H9 (cell line): ENCODE results near the gene EPHA3. TPM values are rescaled to one million over a fixed set of nuclear protein-coding genes. Genes with fewer than 3 reads are reported as not detected.

Experiments used
- DNase-seq: peaks from one replicate; pipeline ENCODE4 v3.0.0-alpha.2; 2017
- H2AFZ ChIP-seq: one replicate; pipeline ENCODE4 v1.6.1; 2013; ENCODE audit warnings: mild to moderate bottlenecking, low read length, control low read depth, moderate library complexity
- H2AK5ac ChIP-seq: 2 replicates; pipeline ENCODE4 v1.6.1; 2013; ENCODE audit warnings: low read length, control low read depth, mixed read lengths; ENCODE audit not compliant: insufficient read length
- H2BK120ac ChIP-seq: one replicate; pipeline ENCODE4 v1.6.1; 2013; ENCODE audit warnings: low read depth, mild to moderate bottlenecking, low read length, control low read depth, inconsistent platforms; ENCODE audit not compliant: poor library complexity, severe bottlenecking
- H2BK12ac ChIP-seq: 2 replicates; pipeline ENCODE4 v1.6.1; 2013; ENCODE audit warnings: low read length, control low read depth, mixed read lengths, low read depth; ENCODE audit not compliant: insufficient read length
- H2BK15ac ChIP-seq: 2 replicates; pipeline ENCODE4 v1.6.1; 2013; ENCODE audit warnings: low read depth, low read length, control low read depth
- H2BK20ac ChIP-seq: one replicate; pipeline ENCODE4 v1.6.1; 2013; ENCODE audit warnings: low read depth, mild to moderate bottlenecking, low read length, control low read depth, inconsistent platforms; ENCODE audit not compliant: poor library complexity, severe bottlenecking
- H2BK5ac ChIP-seq: 2 replicates; pipeline ENCODE4 v1.6.1; 2013; ENCODE audit warnings: low read length, control low read depth, mixed read lengths; ENCODE audit not compliant: insufficient read length
- H3K14ac ChIP-seq: 2 replicates; pipeline ENCODE4 v1.6.1; 2013; ENCODE audit warnings: low read length, control low read depth; ENCODE audit not compliant: insufficient read depth
- H3K18ac ChIP-seq: 2 replicates; pipeline ENCODE4 v1.6.1; 2013; ENCODE audit warnings: low read depth, mild to moderate bottlenecking, mixed read lengths, low read length, control low read depth; ENCODE audit not compliant: insufficient read length
- H3K23ac ChIP-seq: 2 replicates; pipeline ENCODE4 v1.6.1; 2013; ENCODE audit warnings: low read length, control low read depth, mixed read lengths, low read depth; ENCODE audit not compliant: insufficient read length
- H3K23me2 ChIP-seq: 2 replicates; pipeline ENCODE4 v1.6.1; 2013; ENCODE audit warnings: low read depth, mild to moderate bottlenecking, mixed read lengths, low read length, control low read depth; ENCODE audit not compliant: insufficient read length, poor library complexity, severe bottlenecking
- H3K27ac ChIP-seq: 2 replicates; pipeline ENCODE4 v1.5.1; 2013; ENCODE audit warnings: low read length, control low read depth, mixed read lengths, low read depth; ENCODE audit not compliant: insufficient read length
- H3K27me3 ChIP-seq: 2 replicates; pipeline ENCODE4 v1.6.1; 2013; ENCODE audit warnings: low read length, control low read depth, inconsistent platforms; ENCODE audit not compliant: insufficient read depth
- H3K4ac ChIP-seq: 2 replicates; pipeline ENCODE4 v1.6.1; 2013; ENCODE audit warnings: low read depth, mild to moderate bottlenecking, control low read depth, inconsistent platforms, low read length, moderate library complexity
- H3K4me1 ChIP-seq: 2 replicates; pipeline ENCODE4 v1.6.1; 2013; ENCODE audit warnings: low read length, control low read depth, inconsistent platforms; ENCODE audit not compliant: insufficient read depth
- H3K4me2 ChIP-seq: 2 replicates; pipeline ENCODE4 v1.6.1; 2013; ENCODE audit warnings: low read length, control low read depth, mixed read lengths; ENCODE audit not compliant: insufficient read length, insufficient read depth
- H3K56ac ChIP-seq: 2 replicates; pipeline ENCODE4 v1.6.1; 2013; ENCODE audit warnings: low read depth, mild to moderate bottlenecking, mixed read lengths, low read length, control low read depth; ENCODE audit not compliant: insufficient read length
- H3K79me1 ChIP-seq: 2 replicates; pipeline ENCODE4 v1.6.1; 2013; ENCODE audit warnings: low read depth, mild to moderate bottlenecking, moderate library complexity, low read length, control low read depth, inconsistent platforms; ENCODE audit not compliant: insufficient read depth, poor library complexity, severe bottlenecking
- H3K79me2 ChIP-seq: 2 replicates; pipeline ENCODE4 v1.6.1; 2013; ENCODE audit warnings: low read length, control low read depth, inconsistent platforms; ENCODE audit not compliant: insufficient read depth
- H3K9ac ChIP-seq: 2 replicates; pipeline ENCODE4 v1.6.1; 2013; ENCODE audit warnings: low read length, control low read depth, mixed read lengths; ENCODE audit not compliant: insufficient read length; ENCODE audit errors: extremely low read depth
- H3K9me3 ChIP-seq: one replicate; pipeline ENCODE4 v1.6.1; 2013; ENCODE audit warnings: low read depth, low read length, inconsistent platforms; ENCODE audit not compliant: control insufficient read depth
- H3T11ph ChIP-seq: one replicate; pipeline ENCODE4 v1.6.1; 2013; ENCODE audit warnings: mild to moderate bottlenecking, low read length, control low read depth, inconsistent platforms
- H4K20me1 ChIP-seq: one replicate; pipeline ENCODE4 v1.6.1; 2013; ENCODE audit not compliant: control insufficient read depth, insufficient read length, insufficient read depth
- H4K5ac ChIP-seq: 2 replicates; pipeline ENCODE4 v1.6.1; 2013; ENCODE audit warnings: low read depth, mild to moderate bottlenecking, mixed read lengths, low read length, control low read depth; ENCODE audit not compliant: insufficient read length
- H4K8ac ChIP-seq: replicated peaks from 2 replicates; pipeline ENCODE4 v1.6.1; 2013; ENCODE audit warnings: low read length, control low read depth, mixed read lengths, low read depth; ENCODE audit not compliant: insufficient read length
- H4K91ac ChIP-seq: 2 replicates; pipeline ENCODE4 v1.6.1; 2013; ENCODE audit warnings: low read depth, mild to moderate bottlenecking, moderate library complexity, mixed read lengths, low read length, control low read depth; ENCODE audit not compliant: insufficient read length
- H3K27ac Mint-ChIP-seq, 3 experiments: 2 replicates in 2 of 3; 3 replicates in 1 of 3; pipeline ENCODE4 v1.8.0; 2020 to 2021; ENCODE audit warnings: mixed read lengths in 3 of 3, mild to moderate bottlenecking in 1 of 3, moderate library complexity in 1 of 3
- H3K27me3 Mint-ChIP-seq: 2 replicates; pipeline ENCODE4 v1.8.0; 2021; ENCODE audit warnings: low read depth, mild to moderate bottlenecking, moderate library complexity, mixed read lengths
- H3K36me3 Mint-ChIP-seq, 3 experiments: 2 replicates in 2 of 3; 3 replicates in 1 of 3; pipeline ENCODE4 v1.8.0; 2020 to 2021; ENCODE audit warnings: low read depth in 3 of 3, mixed read lengths in 3 of 3; ENCODE audit not compliant: insufficient read depth in 1 of 3
- H3K4me1 Mint-ChIP-seq, 2 experiments: 2 replicates each; pipeline ENCODE4 v1.8.0; 2020; ENCODE audit warnings: mixed read lengths in 2 of 2
- H3K4me3 Mint-ChIP-seq, 2 experiments: 2 replicates in 1 of 2; 3 replicates in 1 of 2; pipeline ENCODE4 v1.8.0; 2020 to 2021; ENCODE audit warnings: mild to moderate bottlenecking in 2 of 2, mixed read lengths in 2 of 2, moderate library complexity in 1 of 2
- H3K9me3 Mint-ChIP-seq, 2 experiments: 2 replicates in 1 of 2; 3 replicates in 1 of 2; pipeline ENCODE4 v1.8.0; 2020; ENCODE audit warnings: mild to moderate bottlenecking in 2 of 2, mixed read lengths in 2 of 2, moderate library complexity in 1 of 2
- CTCF ChIP-seq: fragments of 200-600 bp; sonication (generic); conservative IDR thresholded peaks from 3 replicates; pipeline ENCODE4 v1.8.0; 2021; ENCODE audit warnings: antibody characterized with exemption, mild to moderate bottlenecking
- WGBS: extraction: QIAGEN DNeasy Blood & Tissue Kit; methylation state at CpG from one replicate; pipeline ENCODE4 v1.1.7; 2013; ENCODE audit warnings: missing lambda C conversion rate, low lambda C conversion rate, mixed read lengths; ENCODE audit not compliant: insufficient read length; ENCODE audit errors: extremely low coverage; 5-methylcytosine and 5-hydroxymethylcytosine counted together
- total RNA-seq: library from RNA; stranded (reverse); gene quantifications from 2 replicates; pipeline ENCODE4 v1.2.1, GENCODE V29; 2021

The EPHA3 gene
- total RNA-seq, 1 experiment from 2014 or later, result 0.66 TPM

DNA sequence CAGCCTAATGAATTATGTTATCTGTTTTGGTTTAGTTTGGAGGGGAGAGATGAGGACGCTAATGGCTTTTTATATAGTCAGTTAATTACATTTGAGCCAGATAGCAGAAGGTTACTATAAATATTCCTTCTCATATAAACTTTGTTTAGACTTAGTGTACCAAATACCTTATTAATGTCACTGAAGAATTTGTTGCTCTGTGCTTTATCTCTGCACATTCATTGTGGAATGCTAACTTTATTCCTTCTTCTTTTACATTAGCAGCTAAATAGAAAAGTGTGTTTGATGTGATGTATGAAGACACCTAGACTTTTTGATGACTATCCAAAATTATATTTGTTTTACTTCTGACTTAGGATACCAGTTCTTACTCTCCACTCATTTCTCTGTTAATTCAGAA lies 105.2 kb downstream of the EPHA3 start:
- no CpG with 5 or more reads among the region's 1 CpG for WGBS
- H2BK20ac ChIP-seq, result no peak overlapping the region
- Mint-ChIP-seq H3K27me3 (no peaks in the 10 kb centered on the region), H3K9me3 (no peaks in the 10 kb centered on the region), H3K4me3 (no peak overlapping the region), H3K36me3 (peaks cover 0 to 4% (median 0%) of the 10 kb centered on the region in 3 experiments; a peak in 1 of 7 replicates), H3K4me1 (no peaks in the 10 kb centered on the region), H3K27ac (no peak overlapping the region)
- H2BK120ac ChIP-seq, result no peak overlapping the region
- H3K18ac ChIP-seq, result no peak overlapping the region
- no peaks in the 10 kb centered on the region for H4K20me1 ChIP-seq
- no peaks in the 10 kb centered on the region for H3K23me2 ChIP-seq
- no peak overlapping the region for H3K9ac ChIP-seq
- no peak overlapping the region for H3K4me2 ChIP-seq
- no peak overlapping the region for H3K23ac ChIP-seq
- no peak overlapping the region for H3K4ac ChIP-seq
- no peak overlapping the region for H2AK5ac ChIP-seq
- H3K27me3 ChIP-seq, result no peaks in the 10 kb centered on the region
- DNase-seq, result no peak
- H3T11ph ChIP-seq, result no peak overlapping the region
- no peak overlapping the region for H2BK5ac ChIP-seq
- H3K79me2 ChIP-seq, result no peaks in the 10 kb centered on the region
- no peak overlapping the region for H3K27ac ChIP-seq
- no peak overlapping the region for H4K8ac ChIP-seq
- H4K5ac ChIP-seq, result no peak overlapping the region
- H2AFZ ChIP-seq, result no peak overlapping the region
- H2BK15ac ChIP-seq, result no peak overlapping the region
- no peaks in the 10 kb centered on the region for H3K9me3 ChIP-seq
- no peaks in the 10 kb centered on the region for H3K4me1 ChIP-seq
- no peak overlapping the region for H3K14ac ChIP-seq
- no peak for TF ChIP-seq CTCF
- H3K56ac ChIP-seq, result no peak overlapping the region
- no peak overlapping the region for H4K91ac ChIP-seq
- H3K79me1 ChIP-seq, result no peaks in the 10 kb centered on the region
- no peak overlapping the region for H2BK12ac ChIP-seq
